HepG2 (cell line): ENCODE measurements around the gene TRIM69. TPM values are rescaled to one million over a fixed set of nuclear protein-coding genes. Genes with fewer than 3 reads are reported as not detected.

Experiments
- ARNT ChIP-seq: fragments of 450-650 bp; IDR thresholded peaks from 2 replicates; pipeline ENCODE4 v1.6.1; 2017
- EP300 ChIP-seq, 3 experiments: sonication (generic) in 1 of 3; formaldehyde crosslinking in 1 of 3; IDR thresholded peaks; 2 replicates each; pipeline versions ENCODE4 v1.5.1 to v1.6.1; 2011 to 2020; ENCODE audit warnings: low read depth in 2 of 3, low read length in 2 of 3, borderline replicate concordance in 1 of 3, improper control_type of control experiment in 1 of 3, mild to moderate bottlenecking in 1 of 3, missing genetic modification reagents in 1 of 3, moderate library complexity in 1 of 3
- HNRNPLL ChIP-seq: fragments of 200-400 bp; formaldehyde crosslinking; IDR thresholded peaks from 2 replicates; pipeline ENCODE4 v1.6.1; 2017; ENCODE audit warnings: mild to moderate bottlenecking, low read depth, low read length; ENCODE audit not compliant: poor library complexity, severe bottlenecking
- KMT2A ChIP-seq: sonication (generic); formaldehyde crosslinking; IDR thresholded peaks from 2 replicates; pipeline ENCODE4 v1.4.0; 2020; ENCODE audit warnings: missing genetic modification reagents
- MBNL3 ChIP-seq: fragments of 250-450 bp; sonication (Bioruptor Pico); conservative IDR thresholded peaks from 2 replicates; pipeline ENCODE4 v1.8.0; 2022; ENCODE audit warnings: mild to moderate bottlenecking, inconsistent platforms
- MED8 ChIP-seq: sonication (generic); formaldehyde crosslinking; IDR thresholded peaks from 2 replicates; pipeline ENCODE4 v1.8.1; 2023; ENCODE audit warnings: mild to moderate bottlenecking, missing genetic modification reagents; ENCODE audit not compliant: insufficient replicate concordance
- TCF7L2 ChIP-seq: IDR thresholded peaks from 2 replicates; pipeline ENCODE4 v1.6.1; 2011; ENCODE audit warnings: mild to moderate bottlenecking, low read depth, low read length, moderate library complexity
- ZNF10 ChIP-seq: sonication (generic); formaldehyde crosslinking; IDR thresholded peaks from 2 replicates; pipeline ENCODE4 v1.4.0; 2020; ENCODE audit warnings: mild to moderate bottlenecking, low read depth, missing genetic modification reagents, borderline replicate concordance
- ZNF224 ChIP-seq: sonication (generic); formaldehyde crosslinking; IDR thresholded peaks from 2 replicates; pipeline ENCODE4 v1.5.0; 2020; ENCODE audit warnings: mild to moderate bottlenecking, missing genetic modification reagents
- ZNF282 ChIP-seq: fragments of 450-650 bp; IDR thresholded peaks from 2 replicates; pipeline ENCODE4 v1.6.1; 2018; ENCODE audit not compliant: partially characterized antibody
- ZNF484 ChIP-seq: sonication (generic); formaldehyde crosslinking; IDR thresholded peaks from 2 replicates; pipeline ENCODE4 v1.5.1; 2020; ENCODE audit warnings: mild to moderate bottlenecking, low read depth, missing genetic modification reagents, borderline replicate concordance
- polyA plus RNA-seq, 8 experiments: library from polyadenylated mRNA; depleted of rRNA in 3 of 8; stranded (reverse) in 7 of 8; unstranded in 1 of 8; fragments of >200 nt; fragmentation: Illumina TruSeq in 4 of 8; extraction: Trizol in 4 of 8; gene quantifications; 2 replicates each; pipeline versions ENCODE4 v1.2.1 to v1.2.3, GENCODE V29; 2011 to 2016; ENCODE audit warnings: low read depth in 4 of 8, missing spikeins in 1 of 8, mixed read lengths in 1 of 8; ENCODE audit not compliant: insufficient read depth in 1 of 8
- total RNA-seq, 5 experiments: library from RNA; depleted of rRNA; stranded (reverse); fragments of >200 nt; fragmentation: Illumina TruSeq; extraction: Trizol; gene quantifications; 2 replicates each; pipeline ENCODE4 v1.2.3, GENCODE V29; 2016; ENCODE audit warnings: low read depth in 1 of 5
- TF ChIP-seq, protein P1 (sequence below): sonication (generic); formaldehyde crosslinking; IDR thresholded peaks from 2 replicates; pipeline ENCODE4 v1.4.0; 2020; ENCODE audit warnings: mild to moderate bottlenecking, missing genetic modification reagents
- TF ChIP-seq, protein P2 (sequence below): sonication (generic); formaldehyde crosslinking; IDR thresholded peaks from 2 replicates; pipeline ENCODE4 v1.5.1; 2020; ENCODE audit warnings: mild to moderate bottlenecking, moderate library complexity, missing genetic modification reagents
- TF ChIP-seq, protein P3 (sequence below): sonication (generic); formaldehyde crosslinking; IDR thresholded peaks from 2 replicates; pipeline ENCODE4 v1.5.0; 2020; ENCODE audit warnings: mild to moderate bottlenecking, missing genetic modification reagents

TRIM69 gene
- total and polyA plus RNA-seq, 2 of the 13 experiments (the other 11 are each of a cell fraction or from before 2014, with no cell fraction given) = 2.6 to 3.2 TPM

DNA sequence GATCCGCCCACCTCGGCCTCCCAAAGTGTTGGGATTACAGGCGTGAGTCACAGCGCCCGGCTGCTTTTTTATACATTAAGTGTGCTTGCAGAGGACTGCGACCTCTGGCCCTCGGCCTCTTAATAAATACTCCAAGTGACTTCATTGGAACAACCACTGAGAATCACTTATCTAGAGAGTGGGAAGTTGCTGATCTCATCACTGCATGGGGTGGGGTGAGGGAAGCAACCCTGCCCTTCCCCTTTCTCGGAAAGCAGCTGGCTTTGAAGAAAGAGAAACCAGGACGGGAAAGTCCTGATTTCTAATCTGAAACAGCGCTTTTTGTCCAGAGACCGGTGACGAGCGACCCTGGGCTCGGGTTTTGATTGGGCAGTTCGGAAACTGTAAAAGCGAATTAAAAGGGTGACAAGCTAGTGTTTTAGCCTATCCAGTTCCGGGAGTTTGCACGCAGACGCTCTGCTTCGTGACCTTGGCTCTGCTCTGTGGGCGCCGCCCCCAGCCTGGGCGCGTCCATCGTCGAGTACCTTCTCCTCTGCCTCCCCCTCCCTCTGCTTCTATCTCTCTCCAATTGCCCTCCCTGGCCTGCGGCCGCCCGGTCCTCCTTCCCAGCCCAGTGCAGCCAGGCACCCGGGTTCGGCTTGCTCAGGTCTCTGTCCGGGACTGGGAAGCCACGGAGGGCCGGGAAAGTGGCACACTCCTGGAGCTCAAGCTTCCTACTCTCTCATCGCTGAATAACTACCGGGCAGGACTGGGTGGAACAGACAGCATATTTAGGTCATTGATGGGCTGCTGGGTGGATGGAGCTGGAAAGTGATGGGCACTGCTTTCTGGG is 7.5 kb upstream of the TRIM69 start (continued):
- TF ChIP-seq, protein P1, sequence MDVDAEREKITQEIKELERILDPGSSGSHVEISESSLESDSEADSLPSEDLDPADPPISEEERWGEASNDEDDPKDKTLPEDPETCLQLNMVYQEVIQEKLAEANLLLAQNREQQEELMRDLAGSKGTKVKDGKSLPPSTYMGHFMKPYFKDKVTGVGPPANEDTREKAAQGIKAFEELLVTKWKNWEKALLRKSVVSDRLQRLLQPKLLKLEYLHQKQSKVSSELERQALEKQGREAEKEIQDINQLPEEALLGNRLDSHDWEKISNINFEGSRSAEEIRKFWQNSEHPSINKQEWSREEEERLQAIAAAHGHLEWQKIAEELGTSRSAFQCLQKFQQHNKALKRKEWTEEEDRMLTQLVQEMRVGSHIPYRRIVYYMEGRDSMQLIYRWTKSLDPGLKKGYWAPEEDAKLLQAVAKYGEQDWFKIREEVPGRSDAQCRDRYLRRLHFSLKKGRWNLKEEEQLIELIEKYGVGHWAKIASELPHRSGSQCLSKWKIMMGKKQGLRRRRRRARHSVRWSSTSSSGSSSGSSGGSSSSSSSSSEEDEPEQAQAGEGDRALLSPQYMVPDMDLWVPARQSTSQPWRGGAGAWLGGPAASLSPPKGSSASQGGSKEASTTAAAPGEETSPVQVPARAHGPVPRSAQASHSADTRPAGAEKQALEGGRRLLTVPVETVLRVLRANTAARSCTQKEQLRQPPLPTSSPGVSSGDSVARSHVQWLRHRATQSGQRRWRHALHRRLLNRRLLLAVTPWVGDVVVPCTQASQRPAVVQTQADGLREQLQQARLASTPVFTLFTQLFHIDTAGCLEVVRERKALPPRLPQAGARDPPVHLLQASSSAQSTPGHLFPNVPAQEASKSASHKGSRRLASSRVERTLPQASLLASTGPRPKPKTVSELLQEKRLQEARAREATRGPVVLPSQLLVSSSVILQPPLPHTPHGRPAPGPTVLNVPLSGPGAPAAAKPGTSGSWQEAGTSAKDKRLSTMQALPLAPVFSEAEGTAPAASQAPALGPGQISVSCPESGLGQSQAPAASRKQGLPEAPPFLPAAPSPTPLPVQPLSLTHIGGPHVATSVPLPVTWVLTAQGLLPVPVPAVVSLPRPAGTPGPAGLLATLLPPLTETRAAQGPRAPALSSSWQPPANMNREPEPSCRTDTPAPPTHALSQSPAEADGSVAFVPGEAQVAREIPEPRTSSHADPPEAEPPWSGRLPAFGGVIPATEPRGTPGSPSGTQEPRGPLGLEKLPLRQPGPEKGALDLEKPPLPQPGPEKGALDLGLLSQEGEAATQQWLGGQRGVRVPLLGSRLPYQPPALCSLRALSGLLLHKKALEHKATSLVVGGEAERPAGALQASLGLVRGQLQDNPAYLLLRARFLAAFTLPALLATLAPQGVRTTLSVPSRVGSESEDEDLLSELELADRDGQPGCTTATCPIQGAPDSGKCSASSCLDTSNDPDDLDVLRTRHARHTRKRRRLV (CRISPR knock-in tag) = no peak; the same call in none of the 2 replicates
- TF ChIP-seq TCF7L2 (no peak), ARNT (no peak), ZNF10 (no peak), ZNF484 (no peak), ZNF224 (CRISPR knock-in tag) (no peak), KMT2A (CRISPR knock-in tag) (peak; percentile 77), EP300 (IDR thresholded peaks at IDR 0.05; ENCODE audit: low read depth in 2 of 2, low read length in 2 of 2) (no peak; a peak in 1 of 4 replicates), EP300 (CRISPR knock-in tag; IDR thresholded peaks at IDR 0.05; ENCODE audit: borderline replicate concordance) (no peak), MED8 (CRISPR knock-in tag) (no peak), MBNL3 (CRISPR knock-in tag) (no peak), HNRNPLL (peak; percentile 67), ZNF282 (no peak)
- TF ChIP-seq, protein P2, sequence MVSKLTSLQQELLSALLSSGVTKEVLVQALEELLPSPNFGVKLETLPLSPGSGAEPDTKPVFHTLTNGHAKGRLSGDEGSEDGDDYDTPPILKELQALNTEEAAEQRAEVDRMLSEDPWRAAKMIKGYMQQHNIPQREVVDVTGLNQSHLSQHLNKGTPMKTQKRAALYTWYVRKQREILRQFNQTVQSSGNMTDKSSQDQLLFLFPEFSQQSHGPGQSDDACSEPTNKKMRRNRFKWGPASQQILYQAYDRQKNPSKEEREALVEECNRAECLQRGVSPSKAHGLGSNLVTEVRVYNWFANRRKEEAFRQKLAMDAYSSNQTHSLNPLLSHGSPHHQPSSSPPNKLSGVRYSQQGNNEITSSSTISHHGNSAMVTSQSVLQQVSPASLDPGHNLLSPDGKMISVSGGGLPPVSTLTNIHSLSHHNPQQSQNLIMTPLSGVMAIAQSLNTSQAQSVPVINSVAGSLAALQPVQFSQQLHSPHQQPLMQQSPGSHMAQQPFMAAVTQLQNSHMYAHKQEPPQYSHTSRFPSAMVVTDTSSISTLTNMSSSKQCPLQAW (CRISPR knock-in tag) = peak; percentile 14; the same call in 1 of the 2 replicates
- TF ChIP-seq, protein P3, sequence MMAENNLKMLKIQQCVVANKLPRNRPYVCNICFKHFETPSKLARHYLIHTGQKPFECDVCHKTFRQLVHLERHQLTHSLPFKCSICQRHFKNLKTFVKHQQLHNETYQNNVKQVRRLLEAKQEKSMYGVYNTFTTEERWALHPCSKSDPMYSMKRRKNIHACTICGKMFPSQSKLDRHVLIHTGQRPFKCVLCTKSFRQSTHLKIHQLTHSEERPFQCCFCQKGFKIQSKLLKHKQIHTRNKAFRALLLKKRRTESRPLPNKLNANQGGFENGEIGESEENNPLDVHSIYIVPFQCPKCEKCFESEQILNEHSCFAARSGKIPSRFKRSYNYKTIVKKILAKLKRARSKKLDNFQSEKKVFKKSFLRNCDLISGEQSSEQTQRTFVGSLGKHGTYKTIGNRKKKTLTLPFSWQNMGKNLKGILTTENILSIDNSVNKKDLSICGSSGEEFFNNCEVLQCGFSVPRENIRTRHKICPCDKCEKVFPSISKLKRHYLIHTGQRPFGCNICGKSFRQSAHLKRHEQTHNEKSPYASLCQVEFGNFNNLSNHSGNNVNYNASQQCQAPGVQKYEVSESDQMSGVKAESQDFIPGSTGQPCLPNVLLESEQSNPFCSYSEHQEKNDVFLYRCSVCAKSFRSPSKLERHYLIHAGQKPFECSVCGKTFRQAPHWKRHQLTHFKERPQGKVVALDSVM (CRISPR knock-in tag) = peak; percentile 92
